Stromal cell of bone marrow (primary cell): ENCODE data around the gene CFAP46.
"Not testable (repeated sequence)": the region's sequence is repeated elsewhere in the genome, so short reads cannot be mapped to it uniquely, and the experiment has no call there.

Source experiments
- DNase-seq: peaks from one replicate; pipeline ENCODE4 v3.0.0-alpha.2; 2012; ENCODE audit warnings: low read depth

Gene CFAP46

DNA sequence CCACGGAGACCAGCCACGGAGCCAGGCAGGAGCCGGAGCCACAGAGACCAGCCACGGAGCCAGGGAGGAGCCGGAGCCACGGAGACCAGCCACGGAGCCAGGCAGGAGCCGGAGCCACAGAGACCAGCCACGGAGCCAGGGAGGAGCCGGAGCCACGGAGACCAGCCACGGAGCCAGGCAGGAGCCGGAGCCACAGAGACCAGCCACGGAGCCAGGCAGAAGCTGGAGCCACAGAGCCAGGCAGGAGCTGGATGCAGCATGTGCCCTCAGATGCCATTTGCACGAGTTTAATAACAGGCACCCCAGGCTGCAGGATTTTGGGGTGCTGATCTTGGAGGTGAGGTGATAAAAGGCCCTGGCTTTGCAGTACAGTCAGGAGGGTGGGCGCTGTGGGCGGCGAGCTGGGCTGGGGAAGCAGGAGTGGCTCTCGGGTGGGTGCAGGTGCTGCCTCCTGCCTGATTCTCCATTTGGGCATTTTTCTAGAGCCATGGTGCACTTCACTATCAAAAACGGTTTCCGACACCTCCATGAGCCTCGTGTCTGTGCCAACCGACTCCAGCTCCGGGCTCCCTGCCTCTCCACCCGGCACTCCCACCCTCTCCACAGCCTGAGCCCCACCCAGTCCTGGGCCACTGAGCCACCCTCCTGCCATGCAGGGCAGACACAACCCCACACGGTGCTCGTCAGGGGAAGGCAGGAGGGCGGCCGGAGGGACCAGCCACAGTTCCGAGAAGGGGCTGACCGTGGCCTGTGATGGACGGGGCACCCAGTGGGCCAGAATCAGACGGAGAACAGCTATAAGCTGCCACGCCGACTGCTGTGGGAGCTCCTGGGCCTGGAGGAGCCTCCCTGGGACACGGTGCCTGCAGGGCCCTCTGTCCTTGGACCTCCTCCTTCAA, 115.6 kb downstream of the CFAP46 start:
- no peak for DNase-seq

DNA sequence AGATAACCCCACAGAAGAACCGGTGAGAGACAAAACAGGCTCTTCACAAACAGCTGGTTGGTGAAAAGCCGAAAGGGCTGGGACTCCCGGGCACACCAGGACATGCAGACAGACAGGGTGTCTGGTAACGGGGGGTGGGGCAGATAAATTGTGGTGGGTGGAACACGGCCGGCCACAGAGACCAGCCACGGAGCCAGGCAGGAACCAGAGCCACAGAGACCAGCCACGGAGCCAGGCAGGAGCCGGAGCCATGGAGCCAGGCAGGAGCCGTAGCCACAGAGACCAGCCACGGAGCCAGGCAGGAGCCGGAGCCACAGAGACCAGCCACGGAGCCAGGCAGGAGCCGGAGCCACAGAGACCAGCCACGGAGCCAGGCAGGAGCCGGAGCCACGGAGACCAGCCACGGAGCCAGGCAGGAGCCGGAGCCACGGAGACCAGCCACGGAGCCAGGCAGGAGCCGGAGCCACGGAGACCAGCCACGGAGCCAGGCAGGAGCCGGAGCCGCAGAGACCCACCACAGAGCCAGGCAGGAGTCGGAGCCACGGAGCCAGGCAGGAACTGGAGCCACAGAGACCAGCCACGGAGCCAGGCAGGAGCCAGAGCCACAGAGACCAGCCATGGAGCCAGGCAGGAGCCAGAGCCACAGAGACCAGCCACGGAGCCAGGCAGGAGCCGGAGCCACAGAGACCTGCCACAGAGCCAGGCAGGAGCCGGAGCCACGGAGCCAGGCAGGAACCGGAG, 116.4 kb downstream of the CFAP46 start:
- DNase-seq: not testable (repeated sequence)

DNA sequence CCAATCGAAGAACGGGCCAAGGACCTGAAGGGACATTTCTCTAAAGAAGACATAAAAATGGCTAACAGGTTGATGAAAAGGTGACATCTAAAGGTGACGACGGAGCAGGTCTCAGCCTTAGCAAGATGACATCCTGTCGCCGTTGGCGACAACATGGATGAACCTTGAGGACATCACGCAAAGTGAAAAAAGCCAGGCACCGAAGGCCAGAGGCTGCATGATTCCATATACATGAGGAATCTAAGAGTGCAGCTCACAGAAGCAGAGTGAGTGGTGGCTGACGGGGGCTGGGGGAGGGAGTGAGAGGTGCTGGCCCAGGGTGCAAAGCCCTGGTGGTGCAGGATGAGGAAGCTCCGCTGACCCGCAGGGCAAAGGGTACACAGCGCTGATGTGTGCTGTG, 122.3 kb downstream of the CFAP46 start:
- no peak for DNase-seq

DNA sequence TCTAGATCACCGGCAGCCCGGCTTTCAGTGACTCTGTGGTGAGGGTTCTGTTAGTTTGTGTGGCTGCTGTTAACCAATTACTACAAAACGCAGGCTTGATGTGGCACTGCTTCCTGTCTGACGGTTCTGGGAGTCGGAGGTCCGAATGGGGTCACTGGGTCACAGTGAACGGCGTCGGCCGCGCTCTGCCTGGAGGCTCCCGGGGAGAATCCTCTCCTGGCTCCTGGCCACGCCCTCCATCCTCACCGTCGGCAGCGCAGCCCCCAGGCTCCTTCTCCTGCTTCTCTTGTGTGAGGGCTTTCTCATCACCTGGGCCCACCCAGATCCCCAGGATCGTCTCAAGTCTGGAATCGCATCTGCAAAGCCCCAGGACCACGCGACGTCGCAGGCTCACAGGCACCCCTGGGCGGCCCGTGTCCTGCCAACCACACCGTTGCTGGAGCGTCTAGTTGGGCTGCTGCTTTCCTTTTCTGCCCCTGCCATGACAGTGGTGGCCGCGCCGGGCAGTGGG, 124.6 kb downstream of the CFAP46 start:
- DNase-seq: no peak

DNA sequence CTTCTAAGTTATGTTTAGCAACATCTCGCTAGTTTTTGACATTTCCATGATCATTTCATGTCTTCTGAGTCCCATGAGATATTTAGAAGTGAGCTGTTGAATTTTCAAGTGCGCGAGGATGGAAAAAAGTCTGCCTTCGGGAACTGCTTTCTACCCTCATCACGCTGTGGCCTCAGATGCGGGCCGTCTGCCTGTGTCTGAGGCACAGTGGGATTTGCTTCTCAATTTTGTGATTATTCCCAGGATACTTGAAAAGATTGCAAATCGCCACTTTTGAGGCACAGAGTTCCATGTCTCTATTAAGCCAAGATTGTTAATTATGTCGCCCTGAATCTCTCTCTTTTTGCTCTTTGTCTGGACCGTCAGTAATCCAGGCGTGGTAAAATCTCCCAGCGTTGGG, 125.7 kb downstream of the CFAP46 start:
- DNase-seq: no peak

DNA sequence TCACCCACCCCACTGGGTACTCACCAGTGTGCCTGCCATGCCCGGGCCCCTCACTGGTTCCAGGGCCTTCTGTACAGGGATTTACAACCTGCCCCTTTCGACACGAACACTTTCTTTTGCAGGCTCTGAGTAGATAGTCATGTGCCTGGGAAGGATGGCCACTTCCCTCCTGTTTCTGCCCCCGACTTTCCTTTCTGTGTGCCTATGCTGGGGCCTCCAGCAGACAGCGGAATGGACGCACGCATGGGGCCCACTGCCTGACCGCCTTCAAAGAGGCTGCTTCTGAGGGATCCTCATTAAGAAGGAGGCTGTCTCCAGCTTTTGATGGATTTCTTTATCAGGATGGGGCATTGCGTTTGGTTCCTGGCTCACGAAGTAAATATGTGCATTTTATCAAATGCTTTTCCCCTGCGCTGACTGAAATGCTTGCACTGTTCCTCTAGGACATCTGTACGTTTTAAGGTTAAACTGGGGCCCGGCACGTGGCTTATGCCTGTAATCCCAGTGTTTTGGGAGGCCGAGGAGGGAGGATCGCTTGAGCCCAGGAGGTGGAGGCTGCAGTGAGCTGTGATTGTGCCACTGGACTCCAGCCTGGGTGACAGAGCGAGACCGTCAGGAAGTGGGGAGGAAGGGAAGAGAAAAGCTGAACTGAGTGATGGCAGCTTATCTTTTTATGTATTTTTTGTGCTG, 127.1 kb downstream of the CFAP46 start:
- no peak for DNase-seq

DNA sequence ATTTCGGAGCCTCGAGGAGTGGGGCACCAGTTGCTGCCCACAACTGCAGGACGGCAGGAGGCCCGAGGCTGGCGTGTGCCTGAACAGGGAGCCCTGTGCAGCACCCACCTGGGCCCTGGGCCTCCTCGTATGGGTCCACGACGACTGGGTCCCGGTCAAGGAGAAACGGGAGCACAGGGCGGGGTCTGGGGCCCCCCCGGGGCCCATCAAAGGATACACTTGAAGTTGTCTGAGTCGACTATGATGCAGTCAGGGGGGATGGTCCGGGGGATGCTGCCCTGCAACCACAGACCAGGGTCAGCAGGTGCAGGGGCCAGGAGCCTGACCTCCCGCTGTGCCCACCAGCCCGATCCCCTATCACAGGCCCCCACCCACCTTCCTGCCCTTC, 127.9 kb downstream of the CFAP46 start:
- DNase-seq: no peak

DNA sequence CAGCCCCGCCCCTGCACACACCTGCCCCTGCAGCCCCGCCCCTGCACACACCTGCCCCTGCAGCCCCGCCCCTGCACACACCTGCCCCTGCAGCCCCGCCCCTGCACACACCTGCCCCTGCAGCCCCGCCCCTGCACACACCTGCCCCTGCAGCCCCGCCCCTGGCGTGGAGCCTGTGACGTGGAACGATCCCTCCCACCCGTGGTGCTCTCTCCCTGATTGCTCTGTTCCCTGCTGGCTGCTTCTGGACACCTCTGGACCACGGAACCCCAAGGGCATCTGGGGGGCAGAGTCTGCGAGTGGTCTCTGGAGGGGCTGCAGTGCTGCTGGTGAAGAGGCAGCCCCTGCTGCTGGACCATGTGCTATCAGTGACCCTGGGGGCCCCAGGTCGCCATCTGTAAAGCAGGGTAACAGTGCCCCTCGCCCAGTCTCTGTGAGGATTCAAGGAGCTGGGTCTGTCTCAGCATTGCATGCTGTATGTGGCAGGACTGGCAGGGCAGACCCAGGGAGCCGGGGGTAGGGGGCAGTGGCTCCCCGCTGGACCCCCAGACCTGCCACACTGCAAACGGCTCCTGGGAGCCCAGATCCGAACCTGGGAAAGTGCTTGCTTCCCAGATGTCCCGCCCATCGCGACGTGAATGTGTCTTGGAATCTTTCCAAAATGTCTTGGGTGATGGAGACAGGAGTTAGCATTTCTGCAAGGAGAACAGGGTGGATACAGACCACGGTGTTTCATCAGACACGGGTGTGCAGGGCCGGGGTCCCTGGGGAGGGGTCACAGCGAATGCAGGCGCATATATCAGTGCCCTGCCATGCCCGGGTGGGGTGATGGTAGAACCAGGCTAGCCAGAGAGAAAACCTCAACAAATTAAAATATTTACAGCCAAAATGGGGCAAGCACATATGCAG, 128.6 kb downstream of the CFAP46 start:
- DNase-seq: no peak

DNA sequence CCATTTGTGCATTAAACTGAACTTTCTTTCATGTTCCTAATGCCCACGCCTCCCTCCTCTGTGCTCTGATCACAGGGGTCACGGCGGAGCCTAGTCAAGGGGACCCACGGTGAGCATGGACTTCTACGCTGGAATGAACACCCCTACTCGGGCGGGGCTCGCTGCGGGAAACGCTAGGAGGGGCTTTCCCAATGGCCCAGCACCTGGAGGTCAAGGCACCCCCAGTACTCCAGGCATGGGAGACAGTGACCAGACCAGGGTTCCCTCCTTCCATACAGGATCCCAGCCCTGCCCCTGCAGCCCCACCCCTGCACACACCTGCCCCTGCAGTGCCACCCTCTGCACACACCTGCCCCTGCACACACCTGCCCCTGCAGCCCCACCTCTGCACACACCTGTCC, 129.4 kb downstream of the CFAP46 start:
- no peak for DNase-seq

DNA sequence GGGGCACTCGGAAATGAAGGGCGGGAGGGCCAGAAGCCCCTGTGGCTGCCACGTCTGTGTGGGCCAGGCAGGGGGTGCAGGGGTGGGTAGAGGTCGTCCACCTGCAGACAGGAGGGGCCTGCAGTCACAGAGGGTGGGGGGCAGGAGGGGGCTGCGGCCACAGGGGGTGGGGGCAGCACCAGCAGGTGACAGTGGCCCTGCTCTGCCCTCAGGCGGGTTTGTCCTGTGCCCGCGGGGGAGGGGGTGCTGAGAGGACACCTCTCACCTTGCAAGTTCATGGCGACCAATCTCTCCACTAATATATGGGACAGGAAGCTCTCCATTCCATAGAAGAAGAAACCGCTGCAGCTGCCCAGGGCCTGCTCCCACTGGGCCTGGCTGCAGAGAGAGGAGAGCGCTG, 129.8 kb downstream of the CFAP46 start:
- DNase-seq: no peak

DNA sequence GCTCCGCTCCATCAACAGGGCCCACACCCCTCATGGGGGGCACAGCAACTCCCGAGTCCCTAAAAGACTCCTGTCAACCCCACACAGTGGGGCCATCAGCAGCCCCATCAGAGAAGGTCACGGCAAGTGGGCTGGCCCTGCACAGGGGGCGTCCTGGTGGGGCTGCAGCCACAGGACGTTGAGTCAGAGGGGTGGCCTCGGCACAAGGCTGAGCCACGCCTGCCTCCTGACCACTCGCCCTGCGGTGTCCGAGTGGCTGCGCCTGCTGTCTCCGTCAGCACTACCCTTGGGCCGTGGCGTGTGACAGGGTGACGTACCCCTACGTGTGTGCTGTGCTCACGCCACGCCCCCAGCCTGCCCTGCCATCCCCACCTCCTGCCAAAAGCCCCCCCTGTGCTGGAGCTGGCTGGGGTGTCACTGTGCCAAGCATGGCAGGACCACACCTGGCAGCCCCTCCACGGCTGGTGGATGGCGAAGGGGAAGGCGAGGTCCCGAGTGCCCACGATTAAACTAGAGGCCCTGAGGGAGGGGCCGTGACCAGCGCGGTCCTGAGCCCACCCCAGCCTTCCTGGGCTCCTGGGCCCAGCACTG, 130.4 kb downstream of the CFAP46 start:
- DNase-seq: no peak

DNA sequence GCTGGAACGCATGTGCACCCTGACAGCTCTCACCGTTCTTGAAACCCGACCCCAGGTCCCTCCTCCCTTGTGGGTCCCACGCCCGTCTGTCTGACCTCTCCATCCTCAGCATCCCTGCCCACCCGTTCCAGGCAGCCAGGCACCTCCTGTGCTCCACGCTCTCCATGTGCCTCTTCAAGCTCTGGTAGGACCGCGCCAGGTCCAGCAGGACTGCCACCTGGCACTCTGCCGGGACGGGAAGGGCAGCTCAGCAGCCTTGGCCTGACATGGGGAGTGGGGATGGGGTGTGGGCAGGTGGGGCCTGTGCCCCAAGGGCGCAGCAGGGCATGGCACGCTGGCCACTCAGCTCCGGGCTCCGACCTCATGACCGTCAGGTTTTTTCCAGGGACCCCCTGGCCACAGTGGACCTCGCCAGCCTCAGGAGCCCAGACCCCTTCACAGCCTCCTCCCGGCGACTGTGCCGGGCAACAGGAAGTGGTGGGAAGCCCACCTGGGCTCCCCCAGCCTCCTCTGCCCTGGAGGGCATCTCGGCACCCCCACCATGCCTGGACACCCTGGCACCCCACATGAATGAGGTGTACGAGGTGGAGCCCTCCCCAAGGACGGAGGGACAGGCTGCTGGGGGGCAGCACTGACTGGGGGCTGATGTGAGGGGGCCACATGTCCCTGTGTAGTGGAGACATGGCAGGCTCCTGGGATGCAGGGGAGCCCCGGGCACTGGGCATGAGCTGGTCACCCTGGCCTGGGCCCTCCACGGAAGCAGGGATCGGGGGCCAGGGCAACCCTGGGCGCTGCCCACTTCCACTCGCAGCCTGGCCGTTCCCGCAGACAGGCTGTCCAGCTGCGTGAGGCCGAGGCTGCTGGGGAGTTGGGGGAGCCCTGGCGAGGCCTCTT, 131.3 kb downstream of the CFAP46 start:
- no peak for DNase-seq

DNA sequence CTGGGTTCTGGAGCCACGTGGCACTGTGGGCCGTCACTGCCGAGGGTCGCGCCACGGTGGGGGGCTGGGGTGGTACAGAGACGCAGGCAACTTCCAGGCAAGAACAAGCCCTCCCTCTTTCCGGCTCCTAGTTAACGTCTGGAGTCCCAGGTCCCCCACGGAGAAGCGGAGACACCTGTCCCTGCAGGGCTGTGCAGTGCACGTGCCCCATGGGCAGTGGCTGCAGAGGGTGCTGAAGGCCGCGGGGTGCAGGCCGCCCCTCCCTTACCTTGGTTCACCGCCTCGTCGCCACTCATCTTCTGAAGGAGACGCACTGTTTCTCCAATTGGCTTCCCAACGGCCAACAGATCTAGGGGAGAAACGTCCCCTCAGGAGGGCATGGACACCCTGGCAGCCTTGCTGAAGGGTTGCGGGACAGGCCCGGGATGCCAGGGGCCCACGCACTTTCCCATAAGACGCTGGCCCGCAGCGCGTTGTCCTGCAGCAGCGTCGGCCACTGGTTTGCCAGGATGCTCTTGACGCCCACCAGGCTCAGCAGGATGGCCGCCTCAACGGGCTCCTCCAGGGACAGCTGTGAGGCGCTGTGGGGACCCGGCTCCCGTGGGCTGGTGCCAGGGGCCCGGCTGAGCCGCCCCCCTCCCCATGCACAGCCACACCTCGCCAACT, 132.1 kb downstream of the CFAP46 start:
- DNase-seq: no peak

DNA sequence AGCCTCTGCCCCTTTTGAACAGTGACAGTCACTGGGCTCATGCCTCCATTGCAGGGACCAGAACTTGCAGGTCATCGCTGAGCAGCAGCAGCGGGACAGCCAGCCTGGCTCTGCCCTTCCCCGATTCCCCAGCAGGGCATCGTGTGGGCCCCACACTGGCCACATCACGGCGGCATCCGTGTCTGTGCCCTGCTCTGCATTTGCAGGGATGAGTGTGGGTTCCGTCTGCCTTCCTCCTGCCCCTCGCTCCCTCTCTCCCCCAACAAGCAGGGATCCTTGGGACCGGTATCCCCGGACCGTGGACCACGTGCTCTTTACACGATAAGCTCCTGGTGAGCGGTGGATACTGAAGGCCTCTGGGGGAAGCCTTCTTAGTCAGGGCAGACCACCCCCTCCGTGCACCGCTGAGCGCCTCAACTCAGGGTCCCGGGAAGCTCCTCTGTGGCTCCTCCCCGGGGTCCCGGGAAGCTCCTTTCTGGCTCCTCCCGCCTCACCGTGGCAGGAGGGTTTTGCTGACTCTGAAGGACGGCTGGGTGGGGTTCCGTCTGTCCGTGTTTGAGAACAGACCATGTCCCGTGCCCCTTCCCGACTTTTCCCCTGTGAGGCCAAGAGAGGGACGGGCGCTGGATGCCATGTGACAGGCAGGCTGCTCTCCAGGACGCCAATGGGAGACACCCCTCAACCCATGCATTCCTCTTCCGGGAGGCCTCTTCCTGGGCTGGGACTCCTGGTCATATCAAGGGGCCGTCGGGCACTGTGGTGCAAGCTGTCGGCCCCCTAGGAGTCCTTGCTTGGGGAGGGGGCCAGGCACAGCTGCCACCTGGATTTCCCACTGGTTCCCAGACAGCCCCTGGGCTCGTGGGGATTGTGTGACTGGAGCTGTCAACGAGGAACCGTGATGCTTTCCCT, 132.9 kb downstream of the CFAP46 start:
- DNase-seq: no peak

DNA sequence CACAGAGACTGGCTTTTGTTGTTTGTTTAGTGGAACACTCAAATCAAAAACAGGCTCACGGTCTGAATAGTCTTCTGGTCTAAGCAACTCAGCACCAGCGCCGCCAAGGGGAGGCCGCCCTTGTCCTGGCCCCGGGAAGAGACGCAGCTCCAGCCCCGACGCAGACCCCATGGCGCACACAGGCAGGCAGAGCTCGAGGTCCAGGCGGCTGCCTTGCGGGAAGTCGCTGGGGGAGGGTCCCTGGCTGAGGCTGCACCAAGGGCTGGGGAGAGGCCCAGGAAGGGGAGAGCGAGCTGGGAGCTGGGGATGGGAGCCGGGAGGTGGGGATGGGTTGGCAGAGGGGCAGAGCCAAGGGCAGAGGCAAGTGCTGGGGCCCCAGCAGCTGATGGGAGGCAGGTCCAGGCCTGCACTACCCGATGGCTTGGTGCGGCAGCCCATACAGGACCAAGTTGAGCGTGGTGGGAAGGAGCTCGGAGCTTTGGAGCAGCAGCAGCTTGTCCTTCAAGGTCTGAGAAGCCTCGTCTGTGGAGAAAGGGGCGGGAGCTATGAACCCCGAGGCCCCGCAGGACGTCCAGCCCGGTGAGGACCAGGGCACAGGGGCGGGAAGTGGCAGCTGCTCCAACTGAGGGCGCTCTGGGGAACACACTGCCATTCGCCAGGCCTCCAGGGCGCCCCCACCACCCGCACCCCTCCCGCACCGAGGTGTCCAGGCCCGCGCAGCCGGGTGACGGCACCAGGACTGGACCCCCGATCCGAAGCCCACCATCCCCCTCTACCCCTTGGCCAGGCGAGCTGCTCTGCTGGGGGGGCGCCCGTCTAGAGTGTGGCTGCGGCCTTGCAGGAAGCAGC, 133.8 kb downstream of the CFAP46 start:
- no peak for DNase-seq

DNA sequence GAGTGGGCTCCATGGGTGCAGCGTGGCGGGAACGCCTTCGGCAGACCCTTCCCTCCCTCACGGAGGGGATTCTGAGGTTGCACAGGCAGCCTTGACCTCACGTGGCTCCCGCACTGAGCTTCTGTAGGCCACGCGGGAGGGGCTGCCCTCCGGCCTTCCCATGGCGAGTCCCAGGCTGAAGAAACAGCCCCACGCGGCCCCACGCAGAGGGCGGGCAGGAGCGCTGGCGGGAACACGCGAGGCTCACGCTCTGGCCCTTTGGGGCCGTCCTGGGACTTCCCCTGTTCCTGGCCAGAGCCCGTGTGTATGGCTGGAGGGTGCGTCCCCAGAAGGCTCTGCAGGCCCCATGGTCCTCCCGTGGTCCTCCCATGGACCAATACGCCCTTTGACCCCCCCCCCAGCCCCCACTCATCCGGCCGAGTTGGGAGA, 134.7 kb downstream of the CFAP46 start:
- DNase-seq: no peak

DNA sequence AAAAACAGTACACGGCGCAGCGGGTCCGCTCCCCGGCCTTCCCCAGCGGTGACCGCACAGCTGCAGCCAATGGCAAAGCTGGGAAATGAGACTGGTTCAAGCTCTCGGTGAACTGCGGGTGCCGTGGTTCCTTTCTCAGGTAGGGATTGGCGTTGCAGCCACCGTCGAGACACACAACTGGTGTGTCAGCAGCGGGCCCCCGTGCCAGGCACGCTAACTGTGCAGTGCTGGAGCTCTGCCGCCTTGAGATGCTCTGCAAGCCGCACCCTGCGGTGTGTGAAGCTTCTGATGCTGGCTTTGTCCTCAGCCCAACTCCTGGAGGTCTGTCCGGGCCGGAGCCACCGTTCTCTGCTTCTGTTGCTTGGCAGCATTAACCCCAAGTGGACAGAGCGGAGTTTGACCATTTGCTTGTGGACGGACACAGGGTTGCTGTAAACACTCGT, 135.8 kb downstream of the CFAP46 start:
- DNase-seq: no peak
